Measurements from ENCODE around the gene CREBBP. TPM values are rescaled to one million over a fixed set of nuclear protein-coding genes. Genes with fewer than 3 reads are reported as not detected.

CREBBP gene
- total RNA-seq, 4 donors from 2014 or later, result 58.5 to 146 (median 65.6) TPM

DNA sequence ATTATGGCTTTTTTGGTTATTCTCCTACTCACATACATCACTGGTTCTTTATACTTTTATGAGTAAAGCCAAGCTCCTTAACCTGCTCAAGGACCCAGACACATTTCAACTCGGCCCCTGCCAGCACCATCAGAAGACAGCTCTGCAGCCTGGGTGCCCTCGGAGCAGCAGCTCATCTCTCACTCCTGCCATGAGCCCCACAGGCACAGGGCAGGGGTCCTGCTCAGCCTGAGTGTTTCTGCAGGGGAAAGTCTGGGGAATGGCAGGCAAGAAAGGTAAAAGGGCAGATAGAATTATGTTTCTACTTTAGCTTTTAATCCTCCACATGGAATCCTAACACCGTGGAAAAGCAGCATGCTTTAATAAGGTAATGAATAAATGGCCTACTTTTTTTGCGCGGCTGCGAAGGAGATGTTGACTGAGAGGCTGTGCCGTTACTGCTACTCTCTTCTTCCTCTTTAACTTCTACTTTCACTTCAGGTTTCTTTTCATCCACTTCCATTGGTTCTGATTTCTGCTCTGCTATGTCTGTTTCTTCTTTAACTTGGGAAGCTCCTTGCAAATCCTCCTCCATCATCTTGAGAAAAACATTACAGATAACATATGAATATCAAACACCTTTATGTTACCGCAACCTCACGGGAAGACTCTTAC lies 113.1 kb downstream of the CREBBP start:
- intact Hi-C loops (cut with DNase I; ENCODE audit: low total_unique reads), result no loop called here
- no peak overlapping the region for H3K27ac ChIP-seq
- H3K9me3 ChIP-seq, result no peaks in the 10 kb centered on the region
- H3K36me3 ChIP-seq, result no peaks in the 10 kb centered on the region
- H3K27me3 ChIP-seq, result no peaks in the 10 kb centered on the region
- no peak for DNase-seq
- TF ChIP-seq POLR2A (IDR thresholded peaks at IDR 0.05), result no peak
- TF ChIP-seq, protein P1, sequence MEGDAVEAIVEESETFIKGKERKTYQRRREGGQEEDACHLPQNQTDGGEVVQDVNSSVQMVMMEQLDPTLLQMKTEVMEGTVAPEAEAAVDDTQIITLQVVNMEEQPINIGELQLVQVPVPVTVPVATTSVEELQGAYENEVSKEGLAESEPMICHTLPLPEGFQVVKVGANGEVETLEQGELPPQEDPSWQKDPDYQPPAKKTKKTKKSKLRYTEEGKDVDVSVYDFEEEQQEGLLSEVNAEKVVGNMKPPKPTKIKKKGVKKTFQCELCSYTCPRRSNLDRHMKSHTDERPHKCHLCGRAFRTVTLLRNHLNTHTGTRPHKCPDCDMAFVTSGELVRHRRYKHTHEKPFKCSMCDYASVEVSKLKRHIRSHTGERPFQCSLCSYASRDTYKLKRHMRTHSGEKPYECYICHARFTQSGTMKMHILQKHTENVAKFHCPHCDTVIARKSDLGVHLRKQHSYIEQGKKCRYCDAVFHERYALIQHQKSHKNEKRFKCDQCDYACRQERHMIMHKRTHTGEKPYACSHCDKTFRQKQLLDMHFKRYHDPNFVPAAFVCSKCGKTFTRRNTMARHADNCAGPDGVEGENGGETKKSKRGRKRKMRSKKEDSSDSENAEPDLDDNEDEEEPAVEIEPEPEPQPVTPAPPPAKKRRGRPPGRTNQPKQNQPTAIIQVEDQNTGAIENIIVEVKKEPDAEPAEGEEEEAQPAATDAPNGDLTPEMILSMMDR (IDR thresholded peaks at IDR 0.05), result no peak
- H3K4me1 ChIP-seq, result no peaks in the 10 kb centered on the region
- no peak overlapping the region for H3K4me3 ChIP-seq

- no peak overlapping the region for H3K27ac ChIP-seq
- TF ChIP-seq, protein P1 (IDR thresholded peaks at IDR 0.05), result no peak
- TF ChIP-seq POLR2A (IDR thresholded peaks at IDR 0.05), result no peak
- H3K36me3 ChIP-seq, result no peaks in the 10 kb centered on the region
- H3K27me3 ChIP-seq, result no peaks in the 10 kb centered on the region
- H3K4me1 ChIP-seq, result no peaks in the 10 kb centered on the region
- DNase-seq, result no peak
- intact Hi-C loops (cut with DNase I; ENCODE audit: low total_unique reads), result no loop called here
- H3K9me3 ChIP-seq, result no peaks in the 10 kb centered on the region
- no peak overlapping the region for H3K4me3 ChIP-seq
Observed at GRCh38 chr16:3766177-3766576, 114.3 kb downstream of the CREBBP start.

DNA sequence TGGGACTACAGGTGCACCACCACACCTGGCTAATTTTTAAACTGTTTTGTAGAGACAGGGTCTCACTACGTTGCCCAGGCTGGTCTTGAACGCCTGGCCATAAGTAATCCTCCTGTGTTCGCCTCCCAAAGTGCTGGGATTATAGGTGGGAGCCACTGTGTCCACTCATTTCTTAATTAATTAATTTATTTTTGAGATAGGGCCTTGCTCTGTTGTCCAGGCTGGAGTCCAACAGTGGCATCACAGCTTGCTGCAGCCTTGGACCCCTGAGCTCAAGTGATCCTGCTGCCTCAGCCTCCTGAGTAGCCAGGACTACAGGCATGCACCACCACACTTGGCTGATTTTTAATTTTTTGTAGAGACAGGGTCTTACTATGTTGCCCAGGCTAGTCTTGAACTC lies 116.1 kb downstream of the CREBBP start:
- no peaks in the 10 kb centered on the region for H3K27me3 ChIP-seq
- no peaks in the 10 kb centered on the region for H3K9me3 ChIP-seq
- intact Hi-C loops (cut with DNase I; ENCODE audit: low total_unique reads), result no loop called here
- no peaks in the 10 kb centered on the region for H3K36me3 ChIP-seq
- no peak overlapping the region for H3K27ac ChIP-seq
- H3K4me1 ChIP-seq, result no peaks in the 10 kb centered on the region
- no peak overlapping the region for H3K4me3 ChIP-seq
- TF ChIP-seq POLR2A (IDR thresholded peaks at IDR 0.05), result no peak
- TF ChIP-seq, protein P1 (IDR thresholded peaks at IDR 0.05), result no peak
- no peak for DNase-seq

DNA sequence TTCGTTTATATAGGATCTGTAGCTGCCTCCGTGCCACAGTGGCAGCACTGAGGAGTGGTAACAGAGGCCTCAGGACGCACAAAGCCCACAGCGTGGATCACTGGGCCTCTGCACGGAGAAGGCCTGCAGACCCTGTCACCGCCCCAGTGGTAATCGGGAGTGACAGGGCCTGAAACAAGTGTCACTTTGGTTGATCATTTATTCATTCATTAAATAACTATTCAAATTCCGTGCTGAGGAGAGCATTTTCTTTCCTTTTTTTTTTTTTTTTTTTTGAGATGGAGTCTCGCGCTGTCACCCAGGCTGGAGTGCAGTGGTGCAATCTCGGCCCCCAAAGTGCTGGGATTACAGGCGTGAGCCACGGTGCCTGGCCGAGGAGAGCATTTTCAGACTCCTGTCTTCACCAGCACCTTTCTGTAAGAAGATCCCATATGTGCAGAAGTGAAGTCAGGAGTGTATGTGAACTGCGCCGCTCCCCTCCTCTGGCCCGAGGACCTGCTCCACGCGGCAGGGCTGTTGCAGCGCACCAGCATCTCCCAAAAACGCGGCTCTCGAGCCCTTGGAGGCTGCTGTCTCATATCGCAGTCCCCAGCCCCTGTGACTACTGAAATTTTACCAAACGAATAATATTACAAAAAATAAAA lies 118.3 kb downstream of the CREBBP start:
- H3K4me3 ChIP-seq, result no peak overlapping the region
- H3K36me3 ChIP-seq, result no peaks in the 10 kb centered on the region
- H3K27ac ChIP-seq, result no peak overlapping the region
- H3K9me3 ChIP-seq, result no peaks in the 10 kb centered on the region
- no peak for DNase-seq
- intact Hi-C loops (cut with DNase I; ENCODE audit: low total_unique reads), result no loop called here
- H3K27me3 ChIP-seq, result no peaks in the 10 kb centered on the region
- no peak for TF ChIP-seq POLR2A (IDR thresholded peaks at IDR 0.05)
- TF ChIP-seq, protein P1 (IDR thresholded peaks at IDR 0.05), result no peak
- H3K4me1 ChIP-seq, result no peaks in the 10 kb centered on the region

GRCh38 chr16:3761375-3762106 lies 119.0 kb downstream of the CREBBP start:
- Histone ChIP-seq H3K9me3 (no peaks in the 10 kb centered on the region), H3K27me3 (no peaks in the 10 kb centered on the region), H3K4me3 (no peak overlapping the region), H3K36me3 (no peaks in the 10 kb centered on the region), H3K4me1 (no peaks in the 10 kb centered on the region), H3K27ac (no peak overlapping the region)
- no peak for DNase-seq
- no peak for TF ChIP-seq POLR2A (IDR thresholded peaks at IDR 0.05)
- TF ChIP-seq, protein P1 (IDR thresholded peaks at IDR 0.05), result no peak
- intact Hi-C loops (cut with DNase I; ENCODE audit: low total_unique reads), result no loop called here
